ENCODE results near the gene OTX1. TPM values are rescaled to one million over a fixed set of nuclear protein-coding genes. Genes with fewer than 3 reads are reported as not detected.

The OTX1 gene
- total RNA-seq, 6 donors from 2014 or later = 0.24 to 1.7 (median 0.34) TPM; not detected in 1

DNA sequence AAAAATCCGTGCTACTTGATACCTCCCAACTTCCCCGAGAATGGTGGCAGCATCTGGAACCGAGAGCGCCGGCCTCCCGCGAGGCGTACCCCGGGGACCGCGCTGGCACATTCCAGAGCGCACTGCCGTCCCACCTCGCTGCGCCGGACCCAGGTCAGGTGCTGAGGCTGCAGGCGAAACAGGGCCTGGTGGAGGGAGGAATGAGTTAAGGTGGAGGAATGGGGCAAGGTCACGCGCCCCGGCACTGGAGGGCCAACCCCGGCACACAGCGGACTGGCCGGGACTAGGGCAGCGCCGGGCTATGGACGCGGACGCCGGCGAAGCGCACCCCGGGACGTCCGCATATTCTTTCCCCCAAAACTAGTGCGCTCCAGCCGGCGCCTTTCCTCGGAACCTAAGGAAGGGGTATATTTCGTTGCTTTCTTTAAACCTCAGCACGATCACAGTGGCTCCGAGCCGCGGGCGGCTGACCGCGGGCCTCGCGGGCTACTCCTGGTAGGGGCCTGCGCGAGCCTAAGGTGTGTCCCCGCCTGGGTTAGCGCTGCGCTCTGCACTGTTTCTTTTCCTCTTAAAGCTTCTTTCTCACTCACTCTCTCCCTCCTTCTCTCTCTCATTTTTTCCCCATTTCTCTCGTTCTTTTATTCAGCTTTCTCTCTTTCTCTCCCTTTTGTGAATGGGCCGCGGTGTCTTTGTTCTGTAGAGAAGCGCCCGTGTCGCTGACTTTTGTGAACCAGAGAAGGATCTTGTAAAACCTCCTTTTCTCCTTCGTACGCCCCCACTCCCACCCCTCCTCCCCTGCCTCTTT lies 2.1 kb upstream of the OTX1 start:
- TF ChIP-seq POLR2AphosphoS5 (IDR thresholded peaks at IDR 0.05) = peak in 1 of 2 donors; percentile 15
- TF ChIP-seq CTCF (IDR thresholded peaks at IDR 0.05) = no peak
- no peak for ATAC-seq (ENCODE audit: low FRiP score in 2 of 2)
- Histone ChIP-seq H3K4me3 (peak overlapping the region in 1 of 4 donors; percentile 5), H3K36me3 (peaks cover 0 to 4% (median 0%) of the 10 kb centered on the region in 4 donors), H3K4me1 (peaks cover 27 to 66% (median 49%) of the 10 kb centered on the region in 4 donors), H3K27ac (no peak overlapping the region), H3K9me3 (no peaks in the 10 kb centered on the region), H3K27me3 (peaks cover 0 to 66% (median 39%) of the 10 kb centered on the region in 4 donors)
- 17 to 19% methylated on average over 34 to 61 of the region's 61 CpGs for WGBS, 2 donors
- peak in 1 of 2 donors; percentile 82 for DNase-seq

- TF ChIP-seq POLR2AphosphoS5 (IDR thresholded peaks at IDR 0.05) (no peak), CTCF (IDR thresholded peaks at IDR 0.05) (no peak), POLR2A (IDR thresholded peaks at IDR 0.05) (no peak), EP300 (IDR thresholded peaks at IDR 0.05) (no peak)
- peak in 1 of 2 donors; percentile 72 for DNase-seq
- H3K4me3 ChIP-seq = peak overlapping the region in 3 of 4 donors; percentile 46 to 61 (median 56)
- WGBS, 2 donors = 10% methylated on average over 39 of the region's 39 CpGs
- H3K9me3 ChIP-seq = no peaks in the 10 kb centered on the region
- ATAC-seq (ENCODE audit: low FRiP score in 2 of 2) = no peak
- H3K27ac ChIP-seq = no peak overlapping the region
- H3K36me3 ChIP-seq = peaks cover 0 to 4% (median 0%) of the 10 kb centered on the region in 4 donors
- peaks cover 0 to 74% (median 47%) of the 10 kb centered on the region in 4 donors for H3K27me3 ChIP-seq
- peaks cover 30 to 74% (median 57%) of the 10 kb centered on the region in 4 donors for H3K4me1 ChIP-seq
These were observed 1.2 kb upstream of the OTX1 start for GRCh38 chr2:63049211-63049969.

- no peak for DNase-seq
- 2 to 3% methylated on average over 20 to 22 of the region's 31 CpGs for WGBS, 2 donors
These were observed 678 bp upstream of the OTX1 start for GRCh38 chr2:63049970-63050333.

DNA sequence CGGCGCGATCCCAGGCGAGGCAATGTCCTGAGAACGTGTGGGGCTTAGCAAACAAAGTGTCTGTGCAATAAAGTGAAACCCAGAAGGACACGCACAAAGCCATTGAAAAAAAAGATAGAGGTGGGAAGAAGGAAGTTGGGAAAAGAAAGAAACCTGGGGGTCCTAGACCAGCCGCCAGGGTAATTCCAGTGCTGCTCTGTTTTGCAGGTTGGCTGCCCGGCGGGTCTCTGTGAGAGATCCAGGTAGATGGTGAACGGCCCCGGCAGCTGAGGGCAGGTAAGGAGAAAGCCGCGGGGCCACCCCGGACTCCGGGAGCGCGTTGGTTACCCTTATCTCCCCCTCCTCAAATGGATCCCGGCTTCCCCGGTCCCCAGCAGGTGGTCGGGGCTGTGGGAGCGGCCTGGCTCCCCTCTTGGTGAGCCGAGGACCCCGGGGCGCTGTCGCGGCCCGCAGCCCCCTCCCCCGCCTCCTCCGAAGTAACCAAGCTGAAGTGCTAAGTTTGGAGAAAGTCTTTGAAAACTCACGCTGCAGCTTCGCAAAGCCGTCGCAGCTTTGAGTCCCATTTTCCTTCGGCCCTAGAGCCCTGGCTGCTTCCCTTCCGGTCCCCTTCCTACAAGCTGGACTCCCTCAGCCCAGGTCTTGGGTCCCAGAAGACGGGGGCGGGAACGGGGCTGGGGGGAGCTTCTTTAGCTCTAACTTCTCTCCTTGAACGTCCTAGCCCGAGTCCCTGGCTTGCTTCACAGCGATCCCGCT lies 588 bp downstream of the OTX1 start:
- Histone ChIP-seq H3K9me3 (no peaks in the 10 kb centered on the region), H3K4me3 (peak overlapping the region in 3 of 4 donors; percentile 46 to 61 (median 56)), H3K27me3 (peaks cover 0 to 92% (median 65%) of the 10 kb centered on the region in 4 donors), H3K36me3 (no peaks in the 10 kb centered on the region), H3K27ac (peak overlapping the region in 1 of 4 donors; percentile 52), H3K4me1 (peaks cover 42 to 92% (median 74%) of the 10 kb centered on the region in 4 donors)
- DNase-seq = peak in 1 of 2 donors; percentile 74
- WGBS, 2 donors = 2 to 3% methylated on average over 33 to 37 of the region's 42 CpGs
- TF ChIP-seq POLR2A (IDR thresholded peaks at IDR 0.05) = no peak
- no peak for TF ChIP-seq POLR2AphosphoS5 (IDR thresholded peaks at IDR 0.05)
- no peak for TF ChIP-seq EP300 (IDR thresholded peaks at IDR 0.05)
- no peak for TF ChIP-seq CTCF (IDR thresholded peaks at IDR 0.05)
- no peak for ATAC-seq (ENCODE audit: low FRiP score in 2 of 2)

More at GRCh38 chr2:63049970-63050333, 678 bp upstream of the OTX1 start:
- no peak for ATAC-seq (ENCODE audit: low FRiP score in 2 of 2)
- TF ChIP-seq POLR2AphosphoS5 (IDR thresholded peaks at IDR 0.05) (no peak), EP300 (IDR thresholded peaks at IDR 0.05) (no peak)
- Histone ChIP-seq H3K4me1 (peaks cover 30 to 80% (median 62%) of the 10 kb centered on the region in 4 donors), H3K9me3 (no peaks in the 10 kb centered on the region), H3K27me3 (peaks cover 0 to 80% (median 53%) of the 10 kb centered on the region in 4 donors), H3K36me3 (peaks cover 0 to 4% (median 0%) of the 10 kb centered on the region in 4 donors), H3K27ac (peak overlapping the region in 1 of 4 donors; percentile 65), H3K4me3 (peak overlapping the region; percentile 20 to 61 (median 51))

Measured in upper lobe of left lung (tissue), 6 donors.